HFFc6 (cell line): ENCODE measurements around the gene OAS3. TPM values are rescaled to one million over a fixed set of nuclear protein-coding genes. Genes with fewer than 3 reads are reported as not detected.

Experiments used
- DNase-seq: peaks from one replicate; pipeline ENCODE4 v3.0.0-alpha.2; 2018
- H3K27ac Mint-ChIP-seq: 2 replicates; pipeline ENCODE4 v1.8.0; 2020; ENCODE audit warnings: mild to moderate bottlenecking, mixed read lengths
- H3K27me3 Mint-ChIP-seq: 2 replicates; pipeline ENCODE4 v1.8.0; 2021; ENCODE audit warnings: mild to moderate bottlenecking, moderate library complexity, mixed read lengths; ENCODE audit not compliant: insufficient read depth
- H3K36me3 Mint-ChIP-seq: 2 replicates; pipeline ENCODE4 v1.8.0; 2021; ENCODE audit warnings: low read depth, mixed read lengths
- H3K4me1 Mint-ChIP-seq: 2 replicates; pipeline ENCODE4 v1.8.0; 2020; ENCODE audit warnings: low read depth, mixed read lengths
- H3K4me3 Mint-ChIP-seq: 2 replicates; pipeline ENCODE4 v1.8.0; 2020; ENCODE audit warnings: mild to moderate bottlenecking, moderate library complexity, mixed read lengths
- H3K9me3 Mint-ChIP-seq: 2 replicates; pipeline ENCODE4 v1.8.0; 2020; ENCODE audit warnings: mild to moderate bottlenecking, mixed read lengths
- total RNA-seq, 6 experiments: library from RNA; stranded (reverse); fragmentation: NEBNext Ultra II Directional; extraction: Animal tissue kit (Norgen Biotek cat#: 25700); gene quantifications; 2 replicates in 1 of 6; 3 replicates in 5 of 6; pipeline ENCODE4 v1.2.3, GENCODE V29; 2021
- TF ChIP-seq, protein P1 (sequence below): fragments of 200-600 bp; sonication (generic); IDR thresholded peaks from 2 replicates; pipeline ENCODE4 v1.5.0; 2021; ENCODE audit warnings: antibody characterized with exemption, mild to moderate bottlenecking

OAS3 gene
- total RNA-seq, 6 experiments from 2014 or later, result 3.3 to 11.3 (median 9.0) TPM

- DNase-seq, result no peak
- H3K36me3 Mint-ChIP-seq, result peaks cover 1% of the 10 kb centered on the region
- no peak overlapping the region for H3K4me3 Mint-ChIP-seq
- TF ChIP-seq, protein P1, sequence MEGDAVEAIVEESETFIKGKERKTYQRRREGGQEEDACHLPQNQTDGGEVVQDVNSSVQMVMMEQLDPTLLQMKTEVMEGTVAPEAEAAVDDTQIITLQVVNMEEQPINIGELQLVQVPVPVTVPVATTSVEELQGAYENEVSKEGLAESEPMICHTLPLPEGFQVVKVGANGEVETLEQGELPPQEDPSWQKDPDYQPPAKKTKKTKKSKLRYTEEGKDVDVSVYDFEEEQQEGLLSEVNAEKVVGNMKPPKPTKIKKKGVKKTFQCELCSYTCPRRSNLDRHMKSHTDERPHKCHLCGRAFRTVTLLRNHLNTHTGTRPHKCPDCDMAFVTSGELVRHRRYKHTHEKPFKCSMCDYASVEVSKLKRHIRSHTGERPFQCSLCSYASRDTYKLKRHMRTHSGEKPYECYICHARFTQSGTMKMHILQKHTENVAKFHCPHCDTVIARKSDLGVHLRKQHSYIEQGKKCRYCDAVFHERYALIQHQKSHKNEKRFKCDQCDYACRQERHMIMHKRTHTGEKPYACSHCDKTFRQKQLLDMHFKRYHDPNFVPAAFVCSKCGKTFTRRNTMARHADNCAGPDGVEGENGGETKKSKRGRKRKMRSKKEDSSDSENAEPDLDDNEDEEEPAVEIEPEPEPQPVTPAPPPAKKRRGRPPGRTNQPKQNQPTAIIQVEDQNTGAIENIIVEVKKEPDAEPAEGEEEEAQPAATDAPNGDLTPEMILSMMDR, result no peak
- H3K9me3 Mint-ChIP-seq, result peaks cover 2% of the 10 kb centered on the region
- H3K4me1 Mint-ChIP-seq, result peaks cover 13% of the 10 kb centered on the region
- H3K27me3 Mint-ChIP-seq, result peaks cover 40% of the 10 kb centered on the region
- H3K27ac Mint-ChIP-seq, result peak overlapping the region; percentile 30; the same call in 1 of the 2 replicates
Measured at GRCh38 chr12:113006641-113007040, 68.4 kb downstream of the OAS3 start.

- Mint-ChIP-seq H3K4me3 (peak overlapping the region; percentile 16; the same call in 1 of the 2 replicates), H3K27me3 (peaks cover 45% of the 10 kb centered on the region), H3K36me3 (peaks cover 6% of the 10 kb centered on the region), H3K4me1 (peaks cover 13% of the 10 kb centered on the region), H3K27ac (peak overlapping the region; percentile 30), H3K9me3 (peaks cover 4% of the 10 kb centered on the region)
- DNase-seq, result peak; percentile 73
- TF ChIP-seq, protein P1, result no peak
Measured at GRCh38 chr12:113007166-113007565, 68.9 kb downstream of the OAS3 start.

- TF ChIP-seq, protein P1, result no peak
- Mint-ChIP-seq H3K4me3 (no peak overlapping the region), H3K4me1 (peaks cover 13% of the 10 kb centered on the region), H3K36me3 (peaks cover 6% of the 10 kb centered on the region), H3K27me3 (peaks cover 40% of the 10 kb centered on the region), H3K9me3 (peaks cover 4% of the 10 kb centered on the region), H3K27ac (no peak overlapping the region)
- DNase-seq, result no peak
Measured at GRCh38 chr12:113010701-113011100, 72.4 kb downstream of the OAS3 start.

GRCh38 chr12:113014565-113014964 is 76.3 kb downstream of the OAS3 start:
- DNase-seq, result no peak
- H3K9me3 Mint-ChIP-seq, result peaks cover 4% of the 10 kb centered on the region

GRCh38 chr12:113016796-113017195 is 78.5 kb downstream of the OAS3 start:
- peaks cover 23% of the 10 kb centered on the region for H3K4me1 Mint-ChIP-seq
- H3K27ac Mint-ChIP-seq, result no peak overlapping the region
- H3K27me3 Mint-ChIP-seq, result peaks cover 16% of the 10 kb centered on the region
- peaks cover under 1% of the 10 kb centered on the region; the same call in 1 of the 2 replicates for H3K9me3 Mint-ChIP-seq
- no peak for DNase-seq
- peaks cover 3% of the 10 kb centered on the region for H3K36me3 Mint-ChIP-seq
- H3K4me3 Mint-ChIP-seq, result no peak overlapping the region
- TF ChIP-seq, protein P1, result no peak

More at GRCh38 chr12:113014565-113014964, 76.3 kb downstream of the OAS3 start:
- H3K36me3 Mint-ChIP-seq, result peaks cover 6% of the 10 kb centered on the region
- H3K27ac Mint-ChIP-seq, result no peak overlapping the region
- peaks cover 31% of the 10 kb centered on the region for H3K27me3 Mint-ChIP-seq
- TF ChIP-seq, protein P1, result no peak
- peaks cover 9% of the 10 kb centered on the region for H3K4me1 Mint-ChIP-seq
- H3K4me3 Mint-ChIP-seq, result no peak overlapping the region

- H3K27me3 Mint-ChIP-seq, result peaks cover 10% of the 10 kb centered on the region
- TF ChIP-seq, protein P1, result no peak
- no peaks in the 10 kb centered on the region for H3K9me3 Mint-ChIP-seq
- H3K27ac Mint-ChIP-seq, result peak overlapping the region; percentile 51
- peaks cover 23% of the 10 kb centered on the region for H3K4me1 Mint-ChIP-seq
- H3K36me3 Mint-ChIP-seq, result no peaks in the 10 kb centered on the region
- no peak for DNase-seq
- H3K4me3 Mint-ChIP-seq, result peak overlapping the region; percentile 59
Measured at GRCh38 chr12:113019025-113019424, 80.8 kb downstream of the OAS3 start.
